Measurements from ENCODE around the gene FN3KRP.

FN3KRP gene

GRCh38 chr17:82709024-82709675 lies 7.4 kb upstream of the FN3KRP start:
- DNase-seq (ENCODE audit: low spot score) = no peak

GRCh38 chr17:82709676-82710498 lies 6.6 kb upstream of the FN3KRP start:
- DNase-seq (ENCODE audit: low spot score) = no peak

- DNase-seq (ENCODE audit: low spot score) = no peak
Observed at GRCh38 chr17:82710499-82711232, 5.8 kb upstream of the FN3KRP start.

- DNase-seq (ENCODE audit: low spot score) = no peak
Observed at GRCh38 chr17:82713071-82713723, 3.3 kb upstream of the FN3KRP start.

GRCh38 chr17:82718986-82719685 lies 2.6 kb downstream of the FN3KRP start:
- no peak for DNase-seq (ENCODE audit: low spot score)

GRCh38 chr17:82720204-82720603 lies 3.7 kb downstream of the FN3KRP start:
- DNase-seq (ENCODE audit: low spot score) = no peak

- no peak for DNase-seq (ENCODE audit: low spot score)
Observed at GRCh38 chr17:82722341-82723013, 6.0 kb downstream of the FN3KRP start.

- DNase-seq (ENCODE audit: low spot score) = no peak
Observed at GRCh38 chr17:82723169-82723807, 6.8 kb downstream of the FN3KRP start.

GRCh38 chr17:82726427-82726826 lies 9.9 kb downstream of the FN3KRP start:
- no peak for DNase-seq (ENCODE audit: low spot score)

GRCh38 chr17:82729479-82730260 lies 13.2 kb downstream of the FN3KRP start:
- no peak for DNase-seq (ENCODE audit: low spot score)

GRCh38 chr17:82732118-82732743 lies 15.7 kb downstream of the FN3KRP start:
- DNase-seq (ENCODE audit: low spot score) = no peak

GRCh38 chr17:82734987-82735866 lies 18.7 kb downstream of the FN3KRP start, which contains the start of gene FN3K:
Gene FN3K, plus strand, starts transcription at chr17:82735615. Its CDS starts 22 bp downstream, at chr17:82735637.
- DNase-seq (ENCODE audit: low spot score) = peak; percentile 70

- DNase-seq (ENCODE audit: low spot score) = no peak
Observed at GRCh38 chr17:82736511-82737185, 20.1 kb downstream of the FN3KRP start.

GRCh38 chr17:82737967-82738877 lies 21.7 kb downstream of the FN3KRP start:
- no peak for DNase-seq (ENCODE audit: low spot score)

- DNase-seq (ENCODE audit: low spot score) = no peak
Observed at GRCh38 chr17:82740906-82741759, 24.6 kb downstream of the FN3KRP start.

Data from SK-N-DZ (cell line).